Measurements from ENCODE around the gene FREY1. TPM values are rescaled to one million over a fixed set of nuclear protein-coding genes. Genes with fewer than 3 reads are reported as not detected.

The FREY1 gene
- total and polyA plus RNA-seq, 2 of the 4 experiments (the other 2 are of a cell fraction) = 0.21 TPM; not detected in 1

- H3K36me3 ChIP-seq (ENCODE audit: control insufficient read depth, insufficient read depth, low read length) = peaks cover 48% of the 10 kb centered on the region
- H2AFZ ChIP-seq (replicated peaks; ENCODE audit: low read length, poor library complexity) = no peak overlapping the region
- H3K27ac ChIP-seq (ENCODE audit: insufficient read depth, low read length) = no peak overlapping the region
Measured at GRCh38 chr11:45949992-45950407, 42.9 kb upstream of the FREY1 start.

More at GRCh38 chr11:45949992-45950407, 42.9 kb upstream of the FREY1 start:
- Histone ChIP-seq H3K4ac (ENCODE audit: low read depth, low read length) (no peak overlapping the region), H3K9me3 (ENCODE audit: control insufficient read depth, insufficient read depth, low read length) (no peaks in the 10 kb centered on the region), H4K91ac (ENCODE audit: insufficient read depth, low read depth, low read length) (no peak overlapping the region), H3K27me3 (ENCODE audit: control insufficient read depth, insufficient read depth, low read length) (no peaks in the 10 kb centered on the region), H3K56ac (ENCODE audit: extremely low read depth, insufficient read depth, low read length) (no peak overlapping the region), H3K18ac (ENCODE audit: low read depth, low read length) (no peak overlapping the region), H3K4me3 (ENCODE audit: insufficient read depth, low read depth, low read length) (no peak overlapping the region), H3K9ac (ENCODE audit: low read depth, low read length) (no peak overlapping the region), H2BK15ac (ENCODE audit: low read depth, low read length) (no peak overlapping the region), H3K4me2 (ENCODE audit: low read depth, low read length) (no peak overlapping the region), H2BK120ac (ENCODE audit: low read depth, low read length) (no peak overlapping the region), H3K79me1 (ENCODE audit: low read depth in 1 of 2, low read length in 2 of 2) (no peaks in the 10 kb centered on the region), H3K14ac (replicated peaks; ENCODE audit: low read depth, low read length) (no peak overlapping the region), H2BK5ac (ENCODE audit: low read depth, low read length, poor library complexity, severe bottlenecking) (no peak overlapping the region), H3K9me1 (ENCODE audit: insufficient read depth, low read length) (0 out of 2 replicates have a peak, but pooled peaks cover 2% of the 10 kb centered on the region), H4K20me1 (ENCODE audit: insufficient read depth, low read length) (no peaks in the 10 kb centered on the region), H2BK20ac (ENCODE audit: low read depth, low read length) (no peak overlapping the region), H2AK9ac (replicated peaks; ENCODE audit: low read depth, low read length, poor library complexity) (no peak overlapping the region), H4K8ac (ENCODE audit: low read depth in 2 of 2, low read length in 2 of 2) (no peak overlapping the region), H3K23ac (ENCODE audit: low read depth, low read length) (no peak overlapping the region), H4K5ac (ENCODE audit: low read depth, low read length) (no peak overlapping the region), H3K4me1 (ENCODE audit: control insufficient read depth, insufficient read depth, low read length) (no peaks in the 10 kb centered on the region), H2AK5ac (ENCODE audit: low read depth, low read length) (no peak overlapping the region)
- ATAC-seq (ENCODE audit: low read depth) = no peak
- DNase-seq = no peak
- ChIA-PET POLR2A (ENCODE audit: unreplicated experiment) (interaction anchor here (0.5 kb wide), 1 partner anchor 21 kb away, joined by 3 read pairs; no protein-coding TSS in a partner anchor), CTCF (interaction anchor here (1.5 kb wide), 1 partner anchor 15 kb away, joined by 4 read pairs; no protein-coding TSS in a partner anchor)
- intact Hi-C loops (cut with micrococcal nuclease) (no loop called here), in situ Hi-C loops (cut with MboI; ENCODE audit: low sequenced_read_pairs) (no loop called here), dilution Hi-C loops (cut with HindIII; ENCODE audit: low sequenced_read_pairs, unreplicated experiment) (no loop called here)
- TF ChIP-seq MAFK (IDR thresholded peaks at IDR 0.05; ENCODE audit: low read depth, low read length) (no peak), ELK1 (IDR thresholded peaks at IDR 0.05; ENCODE audit: borderline replicate concordance, low read depth, low read length) (no peak), RCOR1 (IDR thresholded peaks at IDR 0.05; ENCODE audit: insufficient replicate concordance, low read length) (no peak), MXI1 (IDR thresholded peaks at IDR 0.05; ENCODE audit: borderline replicate concordance, low read depth, low read length) (no peak), CHD1 (IDR thresholded peaks at IDR 0.05; ENCODE audit: low read depth, low read length) (no peak), CEBPB (IDR thresholded peaks at IDR 0.05; ENCODE audit: low read depth, low read length) (no peak), RFX5 (IDR thresholded peaks at IDR 0.05; ENCODE audit: low read depth, low read length) (no peak), BHLHE40 (IDR thresholded peaks at IDR 0.05; ENCODE audit: low read depth, low read length) (no peak), RAD21 (IDR thresholded peaks at IDR 0.05; ENCODE audit: low read length) (no peak), SMC3 (IDR thresholded peaks at IDR 0.05; ENCODE audit: low read depth, low read length) (no peak), FOS (IDR thresholded peaks at IDR 0.05; ENCODE audit: low read depth, low read length) (no peak), NFE2L2 (IDR thresholded peaks at IDR 0.05; ENCODE audit: low read depth, low read length) (no peak), MAZ (IDR thresholded peaks at IDR 0.05; ENCODE audit: borderline replicate concordance, low read depth, low read length) (no peak), USF2 (IDR thresholded peaks at IDR 0.05; ENCODE audit: low read depth, low read length) (no peak), CTCF (conservative IDR thresholded peaks at IDR 0.05; ENCODE audit: low read depth, low read length) (no peak), POLR2A (IDR thresholded peaks at IDR 0.05; ENCODE audit: low read depth, low read length) (no peak)
- no CpG with 5 or more reads among the region's 1 CpG for WGBS, 2 experiments (ENCODE audit: extremely low coverage in 2 of 2, insufficient read length in 1 of 2)
- BruUV-seq (replicated peaks) = no TSS peak
